CD4-positive, alpha-beta T cell treated with Interleukin-2 at 100 ng/mL for 4 hours (primary cell): Measurements from ENCODE around the gene TMEM187.
A peak's percentile ranks its signal among the peaks of the same experiment; 100 is the strongest.

ENCODE experiments used
- DNase-seq: peaks from one replicate; pipeline ENCODE4 v3.0.0-alpha.2; 2020; ENCODE audit warnings: low spot score

The TMEM187 gene

DNA sequence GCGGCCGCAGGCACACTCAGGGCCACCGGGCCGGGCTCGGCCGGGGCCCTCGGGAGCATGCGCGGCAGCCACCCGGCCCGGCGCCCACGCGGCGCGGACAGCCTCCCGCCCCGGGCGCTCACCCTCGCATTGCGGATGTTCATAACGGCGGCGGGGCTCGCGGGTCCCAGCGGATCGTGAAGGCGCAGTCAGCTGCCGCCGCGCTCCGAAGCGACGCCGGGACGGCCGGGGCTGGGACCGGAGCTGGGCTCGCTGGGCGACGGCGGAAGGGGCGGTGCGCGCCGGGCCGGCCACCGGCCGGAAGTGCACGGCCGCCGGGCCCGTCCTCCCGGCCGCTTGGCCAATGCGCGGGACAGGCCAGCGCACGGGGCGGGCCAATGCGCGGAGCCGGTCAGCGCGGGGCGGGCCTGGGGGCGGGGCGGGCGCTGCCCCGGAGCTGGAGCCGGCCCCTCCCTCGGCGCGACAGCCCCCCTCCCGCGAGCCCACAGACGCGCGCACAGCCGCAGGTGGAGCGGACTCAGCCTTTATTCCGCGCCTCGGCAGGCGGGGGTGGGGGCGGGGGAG is 37.7 kb upstream of the TMEM187 start, which contains the start of gene NAA10:
NAA10 (minus strand) TSS at position 276 of the 564 bp plus-strand sequence; CDS start at position 143, 133 bp downstream.
- peak; percentile 61 for DNase-seq

DNA sequence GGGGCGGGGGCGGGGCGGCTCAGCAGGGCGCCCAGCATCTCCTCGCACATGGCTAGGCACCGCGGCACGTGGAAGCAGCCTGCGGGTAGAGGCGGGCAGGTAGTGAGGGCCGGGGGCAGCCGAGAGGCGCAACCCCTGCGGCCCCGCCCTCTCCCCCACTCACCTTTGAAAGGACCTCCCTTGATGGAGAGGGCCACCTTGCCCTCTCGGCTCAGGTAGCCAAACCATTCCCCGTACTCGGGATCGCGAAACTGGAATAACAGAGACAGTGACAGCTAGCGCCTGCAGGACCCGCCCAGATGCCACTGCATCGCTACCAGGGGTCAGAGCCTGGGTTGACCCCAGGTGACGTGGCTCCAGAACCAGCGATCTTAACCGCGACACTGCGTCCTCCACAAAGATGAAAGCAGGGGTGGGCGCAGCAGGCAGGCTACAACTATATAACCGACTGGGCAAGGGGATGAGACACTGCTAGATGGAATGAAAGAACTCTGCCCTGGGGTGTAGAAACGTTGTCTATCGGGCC is 37.2 kb upstream of the TMEM187 start:
- no peak for DNase-seq

DNA sequence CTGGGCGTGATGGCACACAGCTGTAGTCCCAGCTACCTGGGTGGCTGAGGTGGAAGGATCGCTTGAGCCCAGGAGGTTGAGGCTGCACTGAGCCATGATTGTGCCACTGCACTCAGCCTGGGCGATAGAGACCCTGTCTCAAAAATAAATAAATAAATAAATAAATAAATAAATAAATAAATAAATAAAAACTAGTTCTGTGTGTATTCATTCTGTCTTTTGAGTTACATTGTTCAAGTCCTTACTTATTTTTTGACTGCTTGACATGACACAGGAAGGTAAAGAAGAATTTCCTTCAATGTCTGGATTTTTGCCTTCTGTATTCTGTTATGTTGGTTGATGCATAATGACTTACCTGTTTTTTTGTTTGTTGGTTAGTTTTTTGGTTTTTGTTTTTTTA is 35.5 kb upstream of the TMEM187 start:
- no peak for DNase-seq

DNA sequence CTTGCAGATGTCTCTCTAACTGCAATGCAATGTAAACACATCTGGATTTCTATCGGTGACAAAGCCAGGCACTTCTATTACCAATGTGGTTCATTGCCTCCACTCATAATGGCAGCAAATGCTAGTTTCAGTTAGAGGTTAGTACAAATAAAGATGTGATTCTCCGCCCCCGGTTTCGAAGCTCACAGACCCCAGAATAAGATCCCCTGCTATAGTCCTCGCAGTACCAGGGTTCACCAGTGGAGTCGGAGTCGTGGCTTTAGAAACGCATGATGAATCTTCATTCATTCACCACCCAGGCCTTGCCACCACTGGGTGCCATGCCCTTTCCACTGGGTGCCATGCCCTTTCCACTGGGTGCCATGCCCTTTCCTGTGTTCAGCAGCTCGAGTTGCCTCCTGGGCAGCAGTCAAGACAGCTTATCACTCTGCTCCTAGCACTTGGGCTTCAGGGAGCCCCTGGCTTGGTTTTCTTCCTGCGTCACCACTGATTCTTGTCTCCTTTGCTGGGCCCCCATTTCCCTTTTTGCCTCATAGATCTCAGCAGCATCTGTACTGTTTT is 34.2 kb upstream of the TMEM187 start:
- no peak for DNase-seq

DNA sequence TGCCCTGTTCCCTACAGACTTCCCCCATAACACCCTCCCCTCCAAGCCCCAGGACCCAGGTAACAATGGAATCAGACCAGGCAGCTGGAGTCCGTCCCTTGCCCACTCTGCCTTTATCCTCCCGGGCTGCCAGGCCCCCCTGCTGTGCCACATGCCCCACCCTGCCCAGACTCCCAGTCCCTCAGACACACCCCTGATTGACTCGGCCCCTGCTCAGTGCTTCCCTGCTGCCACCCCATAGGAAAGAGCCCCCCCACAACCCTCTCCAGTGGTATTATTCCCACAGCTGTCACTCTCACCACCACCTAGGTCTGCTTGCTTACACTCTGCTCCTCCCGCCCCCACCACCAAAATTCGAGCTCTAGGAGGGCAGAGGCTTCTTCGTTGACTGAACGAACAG is 33.0 kb upstream of the TMEM187 start:
- DNase-seq: no peak

DNA sequence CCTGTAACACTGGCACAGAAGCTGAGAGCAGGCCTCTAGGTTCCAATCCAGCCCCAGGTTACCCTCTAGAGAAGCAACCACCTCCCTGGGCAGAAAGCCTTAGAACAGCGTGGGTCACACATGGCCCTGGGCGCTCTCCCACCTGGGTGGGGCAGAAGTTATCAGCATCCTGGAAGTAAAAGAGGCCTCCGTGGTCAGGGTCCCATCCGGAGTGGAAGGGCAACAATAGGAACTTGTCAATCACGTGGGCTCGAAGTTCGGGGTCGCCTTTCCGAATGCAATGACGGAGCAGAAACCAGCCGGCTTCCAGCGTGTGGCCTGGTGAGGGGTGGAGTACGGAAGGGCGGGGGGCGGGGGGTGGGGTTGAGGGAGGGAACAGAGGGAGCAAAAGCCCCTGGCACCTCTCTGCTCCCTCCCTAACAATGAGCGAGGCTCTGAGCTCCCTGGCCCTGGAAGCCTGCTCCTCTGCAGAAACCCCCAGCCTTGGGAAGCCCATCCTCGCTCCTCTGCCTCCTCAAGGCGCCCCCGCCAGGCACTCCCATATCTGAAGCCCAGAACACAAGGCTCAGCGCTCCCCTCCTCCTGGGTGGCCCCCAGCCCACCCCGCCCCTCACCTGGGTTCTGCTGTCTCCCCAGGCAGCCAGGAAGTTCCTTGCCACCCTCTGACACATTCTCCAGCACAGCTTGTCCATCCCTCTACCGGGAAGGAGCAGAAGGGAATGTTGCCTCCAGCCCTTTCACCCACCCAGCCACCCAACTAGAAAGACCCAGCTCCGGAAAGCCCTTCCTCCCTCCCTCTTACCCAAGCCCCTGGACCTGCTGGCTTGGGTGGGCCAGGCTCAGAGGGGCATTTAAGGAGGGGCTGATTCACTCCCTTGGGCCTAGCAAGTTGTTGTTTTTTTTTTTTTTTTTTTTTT is 31.0 kb upstream of the TMEM187 start:
- no peak for DNase-seq

DNA sequence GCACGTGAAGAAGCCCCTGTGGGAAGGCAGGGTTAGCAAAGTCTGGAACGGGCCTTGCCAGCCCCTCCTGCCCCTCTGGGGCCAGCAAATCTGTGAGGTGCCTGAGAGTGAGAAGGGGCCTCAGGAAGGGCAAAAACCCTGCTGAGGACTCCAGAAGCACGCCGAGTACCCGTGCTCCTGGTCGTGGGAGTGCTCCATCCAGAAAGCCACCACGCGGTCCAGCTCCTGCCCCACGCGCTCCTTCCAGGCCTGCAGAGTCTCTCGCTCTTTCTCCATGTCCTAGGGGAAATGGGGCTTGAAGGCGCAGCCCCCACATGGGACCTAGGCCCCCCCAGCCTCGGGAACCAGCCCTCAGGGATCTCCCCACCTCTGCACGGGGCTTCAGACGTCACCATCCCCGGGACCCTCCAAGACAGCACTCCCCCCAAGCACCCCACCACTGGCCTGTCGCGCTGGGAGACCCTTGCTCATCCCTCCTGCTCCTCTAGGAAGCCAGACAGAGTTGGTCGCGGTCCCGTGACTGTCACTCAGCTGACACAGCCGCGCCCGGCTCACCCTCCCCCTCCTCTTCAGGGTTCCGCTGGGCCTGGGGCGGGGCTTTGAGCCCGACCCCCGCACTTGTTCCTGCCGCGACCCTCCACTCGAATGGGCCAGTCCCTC is 28.3 kb upstream of the TMEM187 start, which contains the start of gene RENBP:
RENBP (minus strand) TSS at position 504 of the 660 bp plus-strand sequence; CDS start at position 471, 33 bp downstream.
- peak; percentile 36 for DNase-seq

DNA sequence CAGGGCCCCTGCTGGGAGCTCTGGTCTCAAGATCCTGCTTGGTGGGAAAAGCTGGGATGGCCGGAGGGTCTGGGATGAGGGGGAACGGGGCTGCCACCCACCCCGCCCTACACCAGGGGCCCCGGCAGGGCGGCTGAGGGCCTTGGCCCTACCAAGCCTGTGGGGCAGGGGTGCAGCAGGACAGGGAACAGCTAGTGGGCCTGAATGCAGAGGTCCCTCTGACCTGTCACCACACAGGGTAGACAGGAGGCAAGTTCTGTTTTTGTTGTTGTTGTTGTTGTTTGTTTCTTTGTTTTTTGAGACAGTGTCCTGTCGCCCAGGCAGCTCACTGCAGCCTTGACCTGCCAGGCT is 27.8 kb upstream of the TMEM187 start:
- no peak for DNase-seq

DNA sequence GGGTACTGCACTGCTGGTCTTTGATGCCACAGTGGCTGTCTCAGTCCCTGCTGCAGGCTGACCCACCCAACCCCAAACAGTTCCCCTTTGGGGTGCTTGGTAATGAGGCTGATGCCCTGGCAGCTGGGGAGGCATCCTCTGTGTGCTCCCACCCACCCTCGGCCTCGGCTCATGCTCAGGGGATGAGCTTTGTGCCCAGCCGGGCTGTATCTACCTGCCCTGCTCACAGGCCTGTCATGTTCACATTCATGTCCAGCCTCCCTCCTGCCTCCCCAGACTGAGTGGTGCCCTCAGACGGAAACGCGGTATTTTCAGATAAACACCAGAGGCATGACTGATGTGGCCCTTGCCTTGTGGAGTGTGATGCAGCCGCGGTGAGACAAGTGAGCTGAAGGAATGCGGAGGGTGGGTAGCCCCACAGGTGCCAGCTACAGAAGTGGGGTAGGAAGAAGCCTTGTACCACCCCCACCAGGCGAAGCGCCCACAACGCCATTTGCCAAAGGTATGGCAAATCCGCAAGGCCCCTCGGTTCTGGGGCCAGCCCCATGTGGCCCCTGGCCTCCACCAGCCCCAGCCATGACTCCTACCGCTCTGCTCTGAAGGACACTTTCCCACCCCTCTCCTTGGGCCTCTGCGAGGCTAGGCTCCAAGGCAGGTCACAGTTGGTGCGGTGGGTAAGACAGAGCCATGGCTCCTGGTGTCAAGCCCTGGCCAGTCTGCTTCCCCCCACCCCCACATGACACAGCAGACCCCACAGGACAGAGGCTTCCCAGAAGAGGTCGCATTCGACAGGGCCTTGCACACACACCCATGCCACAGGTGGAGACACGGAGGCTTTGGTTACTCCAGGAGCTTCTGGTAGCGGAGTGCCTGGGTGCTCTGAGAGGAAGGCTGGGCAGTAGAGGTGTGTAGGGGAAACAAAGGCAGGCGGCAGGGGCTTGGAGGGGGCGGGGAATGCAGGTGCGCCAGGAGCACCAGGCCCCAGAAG is 26.3 kb upstream of the TMEM187 start:
- DNase-seq: no peak

DNA sequence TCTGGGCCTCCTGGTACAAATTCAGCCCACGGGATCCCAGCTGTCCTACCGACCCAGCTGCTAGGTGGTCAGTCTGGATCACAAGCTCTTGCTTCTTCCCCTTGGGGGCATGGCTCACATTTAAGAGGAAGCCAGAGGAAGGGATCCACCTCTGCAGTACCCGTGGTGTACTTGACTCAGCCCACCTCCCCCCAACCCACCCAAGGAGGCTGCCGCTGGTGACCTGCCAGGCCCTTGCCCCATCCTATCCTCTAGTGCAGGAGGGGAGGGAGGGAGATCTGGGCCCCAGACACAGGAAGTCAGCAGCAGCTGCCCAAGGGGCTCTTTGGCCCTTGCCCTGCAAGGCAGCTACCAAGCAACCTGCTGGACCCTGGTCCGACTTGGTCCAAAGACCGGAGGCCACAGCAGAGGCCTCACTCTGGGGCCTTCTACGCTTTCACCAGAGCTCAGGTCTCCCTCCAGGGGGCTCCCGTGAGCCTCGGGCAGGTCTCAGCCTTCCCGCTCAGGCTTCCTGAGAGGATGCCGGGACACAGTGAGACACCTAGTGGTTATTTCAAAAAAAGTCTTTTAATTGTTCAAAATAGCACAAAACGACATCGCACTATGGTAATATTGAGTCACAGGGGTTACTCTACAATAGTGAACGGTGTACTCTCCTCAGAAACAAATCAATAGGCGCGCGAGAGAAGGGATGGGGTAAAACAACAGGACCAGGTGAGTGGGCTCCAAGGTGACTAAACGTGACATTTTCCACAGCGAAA is 25.4 kb upstream of the TMEM187 start:
- peak; percentile 82 for DNase-seq

DNA sequence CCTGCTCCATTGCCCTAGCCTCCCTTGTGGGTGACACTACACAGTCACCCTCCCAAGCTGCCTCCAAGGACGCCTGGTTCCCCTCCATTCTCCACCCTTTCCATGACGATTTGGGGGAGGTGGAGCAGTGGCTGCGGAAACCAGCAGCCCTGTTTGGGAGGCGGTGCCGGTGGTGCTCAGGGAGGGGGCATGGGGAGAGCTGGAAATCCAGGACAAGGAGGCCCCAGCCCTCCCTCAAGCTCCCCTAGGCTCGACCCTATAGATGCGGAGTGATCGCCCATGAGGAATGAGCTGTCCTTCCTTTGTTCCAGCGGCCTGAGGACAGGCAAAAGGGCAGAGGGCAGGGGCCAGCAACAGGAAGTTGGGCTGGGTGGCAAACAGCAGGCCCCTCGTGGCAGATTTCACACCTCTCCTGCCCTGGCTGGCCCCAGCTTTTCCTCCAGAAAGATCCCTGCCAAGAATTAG is 24.5 kb upstream of the TMEM187 start:
- DNase-seq: no peak

DNA sequence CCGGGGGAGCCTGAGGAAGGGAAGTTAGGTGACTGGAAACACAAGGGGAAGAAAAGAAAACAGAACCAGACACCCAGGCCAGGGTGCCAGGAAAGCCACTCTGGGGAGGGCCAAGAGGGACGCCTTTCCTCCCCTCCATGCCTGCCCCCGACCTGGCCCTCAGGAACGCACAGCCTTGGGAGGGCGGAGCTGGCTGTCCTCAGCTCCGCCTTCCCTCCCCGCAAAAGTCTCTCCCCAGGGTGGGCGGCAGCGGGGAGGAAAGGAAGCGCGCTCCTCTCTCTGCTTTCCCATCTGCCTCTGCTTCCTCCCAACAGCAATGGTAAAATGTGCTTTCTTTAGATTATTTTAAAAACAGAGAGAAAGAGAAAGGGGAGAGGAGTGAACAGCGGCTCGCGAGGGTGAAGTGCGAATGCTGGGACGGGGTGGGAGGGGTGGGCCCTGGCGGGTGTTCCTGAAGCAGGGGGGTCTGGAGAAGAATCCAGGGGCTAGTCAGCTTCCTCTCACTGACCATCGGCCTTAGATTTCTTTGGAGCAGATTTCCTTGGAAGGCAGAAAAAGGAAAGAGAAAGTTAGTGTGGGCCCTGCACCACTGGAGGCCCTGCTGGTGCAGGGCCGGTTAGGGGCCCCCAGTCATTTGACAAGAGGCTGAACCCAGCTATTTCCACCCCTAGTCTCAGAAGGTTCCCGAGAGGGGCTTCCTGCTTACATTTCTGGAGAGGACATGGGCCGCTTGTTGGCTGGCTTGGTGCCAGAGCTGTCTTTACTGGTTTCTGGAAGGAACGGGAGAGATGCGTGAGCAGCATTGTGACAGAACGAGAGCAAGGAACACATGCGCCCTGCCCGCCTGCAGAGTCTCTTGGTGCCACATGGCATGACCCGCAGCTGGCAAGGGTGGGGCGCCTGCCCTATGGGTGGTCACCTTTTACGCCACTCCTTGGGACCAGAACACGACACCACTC is 23.4 kb upstream of the TMEM187 start:
- DNase-seq: no peak

DNA sequence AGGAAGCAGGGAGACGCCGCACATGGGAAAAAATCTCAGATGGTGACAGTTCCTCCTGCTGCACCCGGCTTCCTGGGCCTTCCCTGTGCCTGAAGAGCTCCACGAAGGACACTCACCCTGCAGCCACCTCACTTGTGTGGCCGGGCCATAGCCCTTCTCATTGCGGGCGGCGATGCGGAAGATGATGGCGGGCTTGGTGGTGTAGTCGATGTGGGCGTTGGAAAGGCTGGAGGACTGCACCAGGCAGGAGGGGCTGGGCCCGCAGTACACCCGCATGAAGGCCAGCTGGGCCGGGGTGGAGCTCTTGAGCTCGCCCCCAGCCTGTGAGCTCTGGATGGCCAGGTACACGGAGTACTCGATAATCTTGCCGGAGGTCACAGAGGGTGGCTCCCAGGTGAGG is 22.4 kb upstream of the TMEM187 start:
- no peak for DNase-seq

DNA sequence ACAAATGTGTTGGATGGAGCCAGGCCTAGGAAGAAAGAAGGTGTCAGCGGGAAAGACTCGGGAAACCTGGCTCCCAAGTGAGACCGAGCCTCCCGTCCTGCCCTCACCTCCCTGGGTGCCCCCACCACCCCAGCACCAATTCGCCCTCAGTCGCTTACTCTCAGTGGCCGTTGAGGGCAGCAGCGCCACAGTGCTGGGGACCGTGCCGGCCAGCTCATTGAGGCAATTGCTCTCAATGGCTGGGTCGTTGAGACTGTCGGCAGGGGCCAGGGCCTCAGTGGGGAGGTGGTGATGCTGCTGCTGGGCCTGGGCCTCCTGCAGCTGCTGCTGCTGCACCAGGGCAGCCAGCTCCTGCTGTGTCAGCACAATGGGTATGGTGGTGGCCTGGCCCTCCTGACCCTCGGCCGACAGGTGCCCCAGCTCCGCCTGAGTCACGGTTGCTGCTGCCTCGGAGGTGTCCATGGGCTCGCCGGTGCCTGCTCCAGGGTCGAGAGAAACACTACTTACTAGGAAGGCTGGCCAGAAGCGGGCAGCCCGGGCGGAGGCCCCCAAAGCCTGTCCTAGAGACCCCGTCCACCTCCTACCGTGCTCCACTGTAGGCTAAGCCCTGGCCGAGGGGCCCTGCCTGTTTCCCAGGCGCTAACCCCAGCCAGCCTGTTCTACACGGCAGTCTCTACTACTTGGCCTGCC is 20.7 kb upstream of the TMEM187 start:
- DNase-seq: no peak

DNA sequence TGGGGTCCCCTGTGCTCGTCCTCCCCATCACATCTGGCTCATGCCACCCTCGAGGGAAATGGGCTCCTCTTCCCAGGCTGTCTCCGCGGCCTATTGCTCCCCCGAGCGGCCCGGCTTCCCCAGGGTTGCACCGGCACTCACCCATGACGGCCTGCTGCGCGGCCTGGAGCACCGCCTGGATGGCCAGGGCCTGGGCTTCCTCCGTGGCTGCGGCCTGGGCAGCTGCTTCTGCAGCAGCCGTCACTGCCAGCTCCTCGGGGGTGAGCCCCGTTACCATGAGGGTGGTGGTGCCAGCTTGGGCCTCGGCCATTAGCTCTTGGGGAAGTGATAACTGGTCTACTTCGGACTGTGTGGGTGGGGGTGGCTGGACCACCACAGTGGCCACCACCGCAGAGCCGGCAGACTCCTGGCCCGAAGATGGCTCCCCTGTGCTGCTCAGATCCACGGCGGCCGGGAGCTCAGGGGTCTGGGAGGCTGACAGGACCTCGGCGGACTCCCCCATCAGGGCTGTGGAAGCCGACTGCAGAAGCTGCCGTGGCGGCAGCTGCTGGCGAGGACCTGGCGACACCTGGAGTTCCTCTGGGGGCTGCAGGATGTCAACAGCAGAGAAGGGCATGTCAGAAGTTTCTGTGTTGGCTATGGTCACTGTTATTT is 20.1 kb upstream of the TMEM187 start:
- DNase-seq: no peak

DNA sequence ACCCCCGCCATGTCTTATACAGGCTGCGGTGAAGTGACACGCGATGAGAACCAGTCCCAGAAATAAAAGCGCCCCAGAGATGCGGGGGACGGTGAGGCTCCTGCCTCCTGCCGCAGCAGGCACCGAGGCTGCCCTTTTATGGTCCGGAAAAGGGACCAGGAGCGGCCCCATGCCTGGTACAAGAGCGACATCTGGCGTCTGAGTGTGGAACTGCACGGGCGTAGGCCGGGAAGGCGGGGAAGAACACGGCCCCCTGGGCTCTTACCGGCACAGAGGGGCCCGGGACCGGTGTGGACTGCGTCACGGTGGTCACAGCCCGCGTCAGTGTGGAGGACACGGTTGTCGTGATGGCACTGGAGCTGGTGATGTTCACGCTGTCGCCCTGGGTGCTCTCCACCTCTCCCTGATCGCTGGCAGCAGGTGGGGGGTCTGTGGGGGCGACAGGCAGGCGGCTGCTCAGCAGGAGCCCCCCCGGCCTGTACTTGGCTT is 19.2 kb upstream of the TMEM187 start:
- DNase-seq: peak; percentile 76

DNA sequence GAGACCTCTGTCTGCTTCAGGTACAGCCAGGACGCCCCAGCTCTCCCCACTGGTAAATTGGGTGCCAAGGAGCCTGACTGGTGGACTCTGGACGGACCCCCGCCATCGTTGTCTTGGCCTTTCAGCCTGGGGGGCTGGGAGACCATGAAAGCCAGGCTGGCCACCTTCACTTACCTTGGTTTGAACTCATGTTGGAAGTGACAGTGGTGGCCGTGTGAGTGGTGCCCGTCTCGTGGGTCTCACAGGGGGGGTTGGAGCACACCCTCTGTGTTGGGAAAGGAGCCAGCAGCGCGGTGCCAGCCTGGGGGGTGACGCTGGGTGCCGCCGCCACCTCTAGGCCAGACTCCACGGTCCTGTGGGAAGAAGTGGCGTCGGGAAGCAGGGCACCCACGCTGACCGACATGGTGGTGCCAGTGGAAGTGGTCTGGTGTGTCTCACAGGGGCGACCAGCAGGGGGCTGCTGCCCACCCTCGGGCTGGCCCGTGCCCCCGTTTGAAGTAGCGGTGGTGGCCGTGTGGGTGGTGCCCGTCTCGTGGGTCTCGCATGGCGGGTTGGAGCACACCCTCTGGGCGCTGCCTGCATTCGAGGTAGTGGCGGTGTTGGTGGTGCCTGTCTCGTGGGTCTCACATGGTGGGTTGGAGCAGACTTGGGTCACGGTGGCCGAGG is 18.5 kb upstream of the TMEM187 start:
- no peak for DNase-seq
